ENCODE measurements around the gene TMEM238. TPM values are rescaled to one million over a fixed set of nuclear protein-coding genes. Genes with fewer than 3 reads are reported as not detected.

The TMEM238 gene
- total and polyA plus RNA-seq, 9 of the 15 experiments (the other 6 are each of a cell fraction or from before 2014, with no cell fraction given): 0.18 to 5.1 (median 1.3) TPM; not detected in 4

GRCh38 chr19:55345101-55345817 lies 38.8 kb downstream of the TMEM238 start:
- ATAC-seq: no peak
- peaks cover 7 to 84% of the 10 kb centered on the region in 2 experiments; a peak in 4 of 5 replicates for H3K4me1 ChIP-seq (replicated peaks in 1 of 2; ENCODE audit: control insufficient read depth in 2 of 2, insufficient read depth in 2 of 2, low read length in 2 of 2)
- no peak overlapping the region for H2AFZ ChIP-seq (ENCODE audit: low read depth, low read length)
- peaks cover 66% of the 10 kb centered on the region; the same call in 2 of the 3 replicates for H3K36me3 ChIP-seq (ENCODE audit: control insufficient read depth, insufficient read depth, low read length)
- H3K4me3 ChIP-seq: no peak overlapping the region
- no peak for FAIRE-seq
- BruUV-seq (replicated peaks): no TSS peak
- WGBS (ENCODE audit: insufficient coverage, low coverage, missing lambda C conversion rate): 82% methylated on average over 19 of the region's 22 CpGs
- H3K9me1 ChIP-seq (ENCODE audit: control insufficient read depth, insufficient read depth, low read length): peaks cover 5% of the 10 kb centered on the region
- no peaks in the 10 kb centered on the region for H3K9me3 ChIP-seq (replicated peaks; ENCODE audit: control insufficient read depth, insufficient read depth, low read depth, low read length)
- no peak for DNase-seq (ENCODE audit: extremely low read depth in 1 of 4, low spot score in 3 of 4)
- ChIA-PET POLR2A (interaction anchor here (0.5 to 0.8 kb wide), 3 partner anchors 11 to 62 kb away, joined by 3 to 4 read pairs (median 3); partner anchors contain the start of gene UBE2S), CTCF (ENCODE audit: low intra/inter-chr PET ratio) (no interaction called here)
- peaks cover 20% of the 10 kb centered on the region for H3K79me2 ChIP-seq (ENCODE audit: control insufficient read depth, insufficient read depth, low read length)
- no peaks in the 10 kb centered on the region for H3K27me3 ChIP-seq (ENCODE audit: control insufficient read depth in 2 of 2, insufficient read depth in 2 of 2, low read length in 2 of 2)
- H4K20me1 ChIP-seq (replicated peaks; ENCODE audit: control insufficient read depth, insufficient read depth, low read length): peaks cover 6% of the 10 kb centered on the region; the same call in 1 of the 2 replicates
- H3K9ac ChIP-seq (ENCODE audit: insufficient read depth in 1 of 2, low read depth in 2 of 2, low read length in 2 of 2): peak overlapping the region in 1 of 2 experiments; percentile 81; a peak in 2 of 4 replicates
- intact Hi-C loops (cut with micrococcal nuclease): no loop called here
- in situ Hi-C loops (cut with MboI): no loop called here
- no peak overlapping the region for H3K27ac ChIP-seq (ENCODE audit: extremely low read depth, low read depth, low read length)
- H3K4me2 ChIP-seq (ENCODE audit: insufficient read depth, low read length): no peak overlapping the region
- TF ChIP-seq PRMT5 (CRISPR knock-in tag; IDR thresholded peaks at IDR 0.05) (no peak), POLR2A (conservative IDR thresholded peaks at IDR 0.05) (0 out of 2 replicates have a peak, but pooled peaks have one; percentile 23)

GRCh38 chr19:55344444-55344843 lies 39.6 kb downstream of the TMEM238 start:
- Histone ChIP-seq H3K4me1 (replicated peaks in 1 of 2; ENCODE audit: control insufficient read depth in 2 of 2, insufficient read depth in 2 of 2, low read length in 2 of 2) (peaks cover 7 to 85% of the 10 kb centered on the region in 2 experiments; a peak in 4 of 5 replicates), H3K27me3 (ENCODE audit: control insufficient read depth in 2 of 2, insufficient read depth in 2 of 2, low read length in 2 of 2) (no peaks in the 10 kb centered on the region), H3K4me3 (no peak overlapping the region), H3K36me3 (ENCODE audit: control insufficient read depth, insufficient read depth, low read length) (peaks cover 66% of the 10 kb centered on the region; the same call in 2 of the 3 replicates), H4K20me1 (replicated peaks; ENCODE audit: control insufficient read depth, insufficient read depth, low read length) (peaks cover 6% of the 10 kb centered on the region; the same call in 1 of the 2 replicates), H3K79me2 (ENCODE audit: control insufficient read depth, insufficient read depth, low read length) (peaks cover 24% of the 10 kb centered on the region), H3K4me2 (ENCODE audit: insufficient read depth, low read length) (no peak overlapping the region), H2AFZ (ENCODE audit: low read depth, low read length) (no peak overlapping the region), H3K27ac (ENCODE audit: extremely low read depth, low read depth, low read length) (no peak overlapping the region), H3K9me3 (replicated peaks; ENCODE audit: control insufficient read depth, insufficient read depth, low read depth, low read length) (no peaks in the 10 kb centered on the region), H3K9ac (ENCODE audit: insufficient read depth in 1 of 2, low read depth in 2 of 2, low read length in 2 of 2) (peak overlapping the region in 1 of 2 experiments; percentile 48; a peak in 1 of 4 replicates), H3K9me1 (ENCODE audit: control insufficient read depth, insufficient read depth, low read length) (peaks cover 5% of the 10 kb centered on the region)
- in situ Hi-C loops (cut with MboI): no loop called here
- no TSS peak for BruUV-seq (replicated peaks)
- FAIRE-seq (no peak), ATAC-seq (no peak), DNase-seq (ENCODE audit: extremely low read depth in 1 of 4, low spot score in 3 of 4) (no peak)
- 80% methylated on average over 7 of the region's 9 CpGs for WGBS (ENCODE audit: insufficient coverage, low coverage, missing lambda C conversion rate)
- CTCF ChIA-PET (ENCODE audit: low intra/inter-chr PET ratio): no interaction called here
- TF ChIP-seq POLR2G (IDR thresholded peaks at IDR 0.05; ENCODE audit: low read depth, low read length) (peak; percentile 47; the same call in 1 of the 2 replicates), ZNF324 (CRISPR knock-in tag; IDR thresholded peaks at IDR 0.05) (no peak), BRD9 (IDR thresholded peaks at IDR 0.05; ENCODE audit: low read depth, partially characterized antibody) (no peak)
- POLR2A ChIA-PET: interaction anchor here (0.8 to 1.3 kb wide), 2 partner anchors 8 to 63 kb away, joined by 3 to 4 read pairs; partner anchors contain the start of gene UBE2S
- intact Hi-C loops (cut with micrococcal nuclease): no loop called here

Measured in K562 (cell line).